ENCODE measurements around the gene TIMM10.

DNA sequence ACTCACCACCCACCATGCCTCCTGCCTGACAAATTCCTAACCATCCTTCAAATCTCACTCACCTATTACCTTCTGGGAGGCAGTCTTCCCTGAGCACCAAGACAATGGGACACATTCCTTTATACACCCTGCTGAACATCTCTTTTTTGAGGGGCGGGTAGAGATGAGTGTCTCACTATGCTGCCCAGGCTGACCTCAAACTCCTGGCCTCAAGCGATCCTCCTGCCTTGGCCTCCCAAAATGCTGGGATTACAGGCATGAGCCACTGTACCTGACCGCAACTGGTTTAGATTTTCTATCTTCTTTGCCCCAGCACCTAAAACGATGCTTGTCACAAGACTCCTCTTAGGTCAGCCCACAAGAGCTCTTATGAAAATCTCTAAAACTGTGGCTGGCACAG is 7.1 kb downstream of the TIMM10 start:
- TF ChIP-seq, protein P1, sequence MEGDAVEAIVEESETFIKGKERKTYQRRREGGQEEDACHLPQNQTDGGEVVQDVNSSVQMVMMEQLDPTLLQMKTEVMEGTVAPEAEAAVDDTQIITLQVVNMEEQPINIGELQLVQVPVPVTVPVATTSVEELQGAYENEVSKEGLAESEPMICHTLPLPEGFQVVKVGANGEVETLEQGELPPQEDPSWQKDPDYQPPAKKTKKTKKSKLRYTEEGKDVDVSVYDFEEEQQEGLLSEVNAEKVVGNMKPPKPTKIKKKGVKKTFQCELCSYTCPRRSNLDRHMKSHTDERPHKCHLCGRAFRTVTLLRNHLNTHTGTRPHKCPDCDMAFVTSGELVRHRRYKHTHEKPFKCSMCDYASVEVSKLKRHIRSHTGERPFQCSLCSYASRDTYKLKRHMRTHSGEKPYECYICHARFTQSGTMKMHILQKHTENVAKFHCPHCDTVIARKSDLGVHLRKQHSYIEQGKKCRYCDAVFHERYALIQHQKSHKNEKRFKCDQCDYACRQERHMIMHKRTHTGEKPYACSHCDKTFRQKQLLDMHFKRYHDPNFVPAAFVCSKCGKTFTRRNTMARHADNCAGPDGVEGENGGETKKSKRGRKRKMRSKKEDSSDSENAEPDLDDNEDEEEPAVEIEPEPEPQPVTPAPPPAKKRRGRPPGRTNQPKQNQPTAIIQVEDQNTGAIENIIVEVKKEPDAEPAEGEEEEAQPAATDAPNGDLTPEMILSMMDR (IDR thresholded peaks at IDR 0.05), result no peak
- TF ChIP-seq POLR2AphosphoS5 (IDR thresholded peaks at IDR 0.05) (no peak), POLR2A (IDR thresholded peaks at IDR 0.05) (no peak), EP300 (IDR thresholded peaks at IDR 0.05) (no peak)

Measured in stomach (tissue), 4 donors.